Measurements from ENCODE around the gene EIF4A3.

The EIF4A3 gene

GRCh38 chr17:80191192-80191591, 44.3 kb upstream of the EIF4A3 start:
- Histone ChIP-seq H2BK120ac (ENCODE audit: low read depth, low read length) (no peak overlapping the region), H3K4me1 (ENCODE audit: control insufficient read depth, low read depth, low read length) (no peaks in the 10 kb centered on the region), H4K5ac (ENCODE audit: low read length) (no peak overlapping the region), H2BK5ac (ENCODE audit: low read length) (no peak overlapping the region), H3K9ac (ENCODE audit: low read length) (no peak overlapping the region), H3K79me1 (ENCODE audit: low read length) (no peaks in the 10 kb centered on the region), H4K8ac (ENCODE audit: low read depth, low read length) (no peak overlapping the region), H3K23ac (ENCODE audit: low read length) (no peak overlapping the region), H3K18ac (ENCODE audit: low read length) (no peak overlapping the region), H3K4ac (ENCODE audit: low read depth, low read length) (no peak overlapping the region), H3K4me2 (ENCODE audit: low read length) (no peak overlapping the region), H3K27me3 (ENCODE audit: insufficient read depth, low read length, poor library complexity) (no peaks in the 10 kb centered on the region), H3K36me3 (ENCODE audit: control insufficient read depth, insufficient read depth, low read length) (no peaks in the 10 kb centered on the region), H2AK5ac (ENCODE audit: low read length) (no peak overlapping the region), H3K79me2 (ENCODE audit: control insufficient read depth, insufficient read depth, low read length) (no peaks in the 10 kb centered on the region), H3K27ac (ENCODE audit: low read depth, low read length) (no peak overlapping the region), H3K56ac (ENCODE audit: low read length) (no peak overlapping the region), H3K4me3 (ENCODE audit: low read length) (no peak overlapping the region), H2BK15ac (replicated peaks; ENCODE audit: low read depth) (no peak overlapping the region)
- peak; percentile 22 for DNase-seq
- WGBS (ENCODE audit: extremely low coverage, insufficient coverage, low lambda C conversion rate) = no CpG with 5 or more reads among the region's 20 CpGs

DNA sequence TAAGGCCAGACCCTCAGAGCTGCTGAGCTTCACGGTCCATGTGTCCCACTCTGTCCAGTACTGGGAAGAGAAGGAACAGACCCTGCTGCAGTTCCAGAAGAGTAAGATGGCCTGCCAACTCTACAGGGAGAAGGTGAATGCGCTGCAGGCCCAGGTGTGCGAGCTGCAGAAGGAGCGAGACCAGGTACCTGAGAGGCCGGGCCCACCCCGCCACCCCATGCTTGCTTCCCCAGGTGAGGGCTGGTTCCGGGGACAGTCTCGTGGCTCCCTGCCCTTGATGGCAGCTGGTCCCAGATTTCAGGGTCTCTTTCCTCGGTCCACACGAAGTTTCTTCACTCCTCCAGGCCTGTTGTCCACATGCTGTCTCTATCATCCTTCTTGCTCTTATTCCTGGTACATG, 43.8 kb upstream of the EIF4A3 start:
- no peak overlapping the region for H3K27ac ChIP-seq (ENCODE audit: low read depth, low read length)
- WGBS (ENCODE audit: extremely low coverage, insufficient coverage, low lambda C conversion rate) = no CpG with 5 or more reads among the region's 10 CpGs

DNA sequence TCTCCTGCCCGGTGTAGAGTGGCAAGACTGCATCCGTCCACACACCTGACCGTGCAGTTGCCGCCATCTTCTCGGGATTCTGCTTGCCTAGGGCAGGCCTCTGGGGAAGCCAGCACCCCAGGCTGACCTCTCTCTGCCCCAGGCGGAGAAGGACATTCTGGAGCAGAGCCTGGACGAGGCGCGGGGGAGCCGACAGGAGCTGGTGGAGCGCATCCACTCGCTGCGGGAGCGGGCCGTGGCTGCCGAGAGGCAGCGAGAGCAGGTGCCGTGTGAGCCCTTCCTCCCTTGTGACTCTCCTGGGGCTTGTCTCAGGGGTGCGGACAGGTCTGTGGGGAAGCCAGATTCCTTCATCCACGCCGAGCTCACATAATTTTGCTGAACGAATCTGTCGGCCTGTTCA, 42.7 kb upstream of the EIF4A3 start:
- H3K4me1 ChIP-seq (ENCODE audit: control insufficient read depth, low read depth, low read length) = no peaks in the 10 kb centered on the region
- no peak overlapping the region for H4K5ac ChIP-seq (ENCODE audit: low read length)
- no peak overlapping the region for H3K27ac ChIP-seq (ENCODE audit: low read depth, low read length)
- H3K79me1 ChIP-seq (ENCODE audit: low read length) = no peaks in the 10 kb centered on the region
- no peak overlapping the region for H2BK15ac ChIP-seq (replicated peaks; ENCODE audit: low read depth)
- H3K79me2 ChIP-seq (ENCODE audit: control insufficient read depth, insufficient read depth, low read length) = no peaks in the 10 kb centered on the region
- no peak overlapping the region for H3K4me3 ChIP-seq (ENCODE audit: low read length)
- no peak overlapping the region for H3K18ac ChIP-seq (ENCODE audit: low read length)
- no peak overlapping the region for H3K56ac ChIP-seq (ENCODE audit: low read length)
- H4K8ac ChIP-seq (ENCODE audit: low read depth, low read length) = no peak overlapping the region
- H3K4me2 ChIP-seq (ENCODE audit: low read length) = no peak overlapping the region
- H3K4ac ChIP-seq (ENCODE audit: low read depth, low read length) = no peak overlapping the region
- H3K9ac ChIP-seq (ENCODE audit: low read length) = no peak overlapping the region
- no peak overlapping the region for H2AK5ac ChIP-seq (ENCODE audit: low read length)
- no peak overlapping the region for H2BK120ac ChIP-seq (ENCODE audit: low read depth, low read length)
- no peak for DNase-seq
- H3K23ac ChIP-seq (ENCODE audit: low read length) = no peak overlapping the region
- no peaks in the 10 kb centered on the region for H3K27me3 ChIP-seq (ENCODE audit: insufficient read depth, low read length, poor library complexity)
- no peak overlapping the region for H2BK5ac ChIP-seq (ENCODE audit: low read length)
- WGBS (ENCODE audit: extremely low coverage, insufficient coverage, low lambda C conversion rate) = no CpG with 5 or more reads among the region's 23 CpGs
- H3K36me3 ChIP-seq (ENCODE audit: control insufficient read depth, insufficient read depth, low read length) = no peaks in the 10 kb centered on the region

More for the DNA sequence above, 43.8 kb upstream of the EIF4A3 start:
- Histone ChIP-seq H2BK5ac (ENCODE audit: low read length) (no peak overlapping the region), H4K8ac (ENCODE audit: low read depth, low read length) (no peak overlapping the region), H3K79me2 (ENCODE audit: control insufficient read depth, insufficient read depth, low read length) (no peaks in the 10 kb centered on the region), H3K36me3 (ENCODE audit: control insufficient read depth, insufficient read depth, low read length) (no peaks in the 10 kb centered on the region), H3K9ac (ENCODE audit: low read length) (no peak overlapping the region), H3K4ac (ENCODE audit: low read depth, low read length) (no peak overlapping the region), H3K27me3 (ENCODE audit: insufficient read depth, low read length, poor library complexity) (no peaks in the 10 kb centered on the region), H3K56ac (ENCODE audit: low read length) (no peak overlapping the region), H3K79me1 (ENCODE audit: low read length) (no peaks in the 10 kb centered on the region), H3K18ac (ENCODE audit: low read length) (no peak overlapping the region), H2AK5ac (ENCODE audit: low read length) (no peak overlapping the region), H3K23ac (ENCODE audit: low read length) (no peak overlapping the region), H4K5ac (ENCODE audit: low read length) (no peak overlapping the region), H3K4me2 (ENCODE audit: low read length) (no peak overlapping the region), H2BK15ac (replicated peaks; ENCODE audit: low read depth) (no peak overlapping the region), H3K4me3 (ENCODE audit: low read length) (no peak overlapping the region), H2BK120ac (ENCODE audit: low read depth, low read length) (no peak overlapping the region), H3K4me1 (ENCODE audit: control insufficient read depth, low read depth, low read length) (no peaks in the 10 kb centered on the region)
- DNase-seq = no peak

GRCh38 chr17:80187515-80187941, 40.6 kb upstream of the EIF4A3 start:
- Histone ChIP-seq H3K18ac (ENCODE audit: low read length) (no peak overlapping the region), H3K79me2 (ENCODE audit: control insufficient read depth, insufficient read depth, low read length) (no peaks in the 10 kb centered on the region), H3K79me1 (ENCODE audit: low read length) (no peaks in the 10 kb centered on the region), H3K36me3 (ENCODE audit: control insufficient read depth, insufficient read depth, low read length) (no peaks in the 10 kb centered on the region), H2AK5ac (ENCODE audit: low read length) (no peak overlapping the region), H3K56ac (ENCODE audit: low read length) (no peak overlapping the region), H3K4ac (ENCODE audit: low read depth, low read length) (no peak overlapping the region), H2BK15ac (replicated peaks; ENCODE audit: low read depth) (no peak overlapping the region), H3K27ac (ENCODE audit: low read depth, low read length) (no peak overlapping the region), H2BK5ac (ENCODE audit: low read length) (no peak overlapping the region), H3K9ac (ENCODE audit: low read length) (no peak overlapping the region), H3K4me1 (ENCODE audit: control insufficient read depth, low read depth, low read length) (no peaks in the 10 kb centered on the region), H3K4me2 (ENCODE audit: low read length) (no peak overlapping the region), H3K23ac (ENCODE audit: low read length) (no peak overlapping the region), H4K8ac (ENCODE audit: low read depth, low read length) (no peak overlapping the region), H2BK120ac (ENCODE audit: low read depth, low read length) (no peak overlapping the region), H3K4me3 (ENCODE audit: low read length) (no peak overlapping the region), H3K27me3 (ENCODE audit: insufficient read depth, low read length, poor library complexity) (no peaks in the 10 kb centered on the region), H4K5ac (ENCODE audit: low read length) (no peak overlapping the region)
- no CpG with 5 or more reads among the region's 18 CpGs for WGBS (ENCODE audit: extremely low coverage, insufficient coverage, low lambda C conversion rate)
- DNase-seq = no peak

DNA sequence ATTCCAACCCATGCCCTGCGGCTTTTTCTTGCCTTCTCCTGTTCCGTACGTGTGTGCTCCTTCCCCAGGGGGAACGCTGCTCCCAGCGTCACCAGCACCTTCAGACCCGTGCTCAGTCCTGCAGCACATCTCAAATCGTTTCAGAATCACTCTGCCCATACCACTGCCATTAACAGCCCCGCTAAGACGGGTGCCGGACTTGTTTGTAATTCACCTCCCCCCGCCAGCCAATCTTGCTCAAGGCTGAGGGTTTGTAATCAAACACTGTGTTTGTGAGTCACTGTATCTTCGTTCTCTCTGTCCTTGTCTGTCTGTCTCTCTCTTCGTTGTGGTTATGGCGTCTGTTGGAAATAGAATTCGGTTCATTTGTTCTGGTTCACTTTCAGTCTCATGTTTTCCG, 40.2 kb upstream of the EIF4A3 start:
- H3K18ac ChIP-seq (ENCODE audit: low read length) = no peak overlapping the region
- H4K8ac ChIP-seq (ENCODE audit: low read depth, low read length) = no peak overlapping the region
- no peak overlapping the region for H3K27ac ChIP-seq (ENCODE audit: low read depth, low read length)
- no peaks in the 10 kb centered on the region for H3K36me3 ChIP-seq (ENCODE audit: control insufficient read depth, insufficient read depth, low read length)
- no peak overlapping the region for H3K4me3 ChIP-seq (ENCODE audit: low read length)
- H3K23ac ChIP-seq (ENCODE audit: low read length) = no peak overlapping the region
- no peaks in the 10 kb centered on the region for H3K4me1 ChIP-seq (ENCODE audit: control insufficient read depth, low read depth, low read length)
- no peak overlapping the region for H2BK5ac ChIP-seq (ENCODE audit: low read length)
- no peak overlapping the region for H3K56ac ChIP-seq (ENCODE audit: low read length)
- no peak for DNase-seq
- no peak overlapping the region for H3K4ac ChIP-seq (ENCODE audit: low read depth, low read length)
- H3K9ac ChIP-seq (ENCODE audit: low read length) = no peak overlapping the region
- H3K27me3 ChIP-seq (ENCODE audit: insufficient read depth, low read length, poor library complexity) = no peaks in the 10 kb centered on the region
- H4K5ac ChIP-seq (ENCODE audit: low read length) = no peak overlapping the region
- no CpG with 5 or more reads among the region's 16 CpGs for WGBS (ENCODE audit: extremely low coverage, insufficient coverage, low lambda C conversion rate)
- H2AK5ac ChIP-seq (ENCODE audit: low read length) = no peak overlapping the region
- no peak overlapping the region for H2BK120ac ChIP-seq (ENCODE audit: low read depth, low read length)
- H2BK15ac ChIP-seq (replicated peaks; ENCODE audit: low read depth) = no peak overlapping the region
- no peaks in the 10 kb centered on the region for H3K79me2 ChIP-seq (ENCODE audit: control insufficient read depth, insufficient read depth, low read length)
- H3K79me1 ChIP-seq (ENCODE audit: low read length) = no peaks in the 10 kb centered on the region
- H3K4me2 ChIP-seq (ENCODE audit: low read length) = no peak overlapping the region

GRCh38 chr17:80185968-80186367, 39.0 kb upstream of the EIF4A3 start:
- Histone ChIP-seq H3K36me3 (ENCODE audit: control insufficient read depth, insufficient read depth, low read length) (no peaks in the 10 kb centered on the region), H3K79me2 (ENCODE audit: control insufficient read depth, insufficient read depth, low read length) (no peaks in the 10 kb centered on the region), H3K4me3 (ENCODE audit: low read length) (no peak overlapping the region), H2AK5ac (ENCODE audit: low read length) (no peak overlapping the region), H3K79me1 (ENCODE audit: low read length) (no peaks in the 10 kb centered on the region), H3K9ac (ENCODE audit: low read length) (no peak overlapping the region), H4K5ac (ENCODE audit: low read length) (no peak overlapping the region), H3K23ac (ENCODE audit: low read length) (no peak overlapping the region), H3K4me1 (ENCODE audit: control insufficient read depth, low read depth, low read length) (no peaks in the 10 kb centered on the region), H3K18ac (ENCODE audit: low read length) (no peak overlapping the region), H2BK15ac (replicated peaks; ENCODE audit: low read depth) (no peak overlapping the region), H3K4me2 (ENCODE audit: low read length) (no peak overlapping the region), H3K4ac (ENCODE audit: low read depth, low read length) (no peak overlapping the region), H2BK120ac (ENCODE audit: low read depth, low read length) (no peak overlapping the region), H2BK5ac (ENCODE audit: low read length) (no peak overlapping the region), H3K27ac (ENCODE audit: low read depth, low read length) (no peak overlapping the region), H3K27me3 (ENCODE audit: insufficient read depth, low read length, poor library complexity) (no peaks in the 10 kb centered on the region), H4K8ac (ENCODE audit: low read depth, low read length) (no peak overlapping the region), H3K56ac (ENCODE audit: low read length) (no peak overlapping the region)
- no CpG with 5 or more reads among the region's 9 CpGs for WGBS (ENCODE audit: extremely low coverage, insufficient coverage, low lambda C conversion rate)
- no peak for DNase-seq

Data from mesendoderm (in vitro differentiated cells).